Loucy (cell line): ENCODE data around the gene BMAL2.

Experiments used
- CTCF ChIP-seq: fragments of 200-600 bp; sonication (generic); conservative IDR thresholded peaks from 2 replicates; pipeline ENCODE4 v1.5.1; 2014; ENCODE audit warnings: mild to moderate bottlenecking, antibody characterized with exemption, low read length
- EZH2phosphoT487 ChIP-seq: fragments of 200-600 bp; IDR thresholded peaks from 2 replicates; pipeline ENCODE4 v1.6.1; 2018; ENCODE audit warnings: antibody characterized with exemption, mild to moderate bottlenecking, moderate library complexity, borderline replicate concordance

- TF ChIP-seq EZH2phosphoT487 (no peak), CTCF (no peak)
Measured at GRCh38 chr12:27355979-27356378, 23.3 kb downstream of the BMAL2 start.
